ENCODE results near the gene CROCC. TPM values are rescaled to one million over a fixed set of nuclear protein-coding genes. Genes with fewer than 3 reads are reported as not detected.

Gene CROCC
- total and polyA plus RNA-seq, 9 of the 15 experiments (the other 6 are each of a cell fraction or from before 2014, with no cell fraction given) = 0.17 to 15.4 (median 7.6) TPM

DNA sequence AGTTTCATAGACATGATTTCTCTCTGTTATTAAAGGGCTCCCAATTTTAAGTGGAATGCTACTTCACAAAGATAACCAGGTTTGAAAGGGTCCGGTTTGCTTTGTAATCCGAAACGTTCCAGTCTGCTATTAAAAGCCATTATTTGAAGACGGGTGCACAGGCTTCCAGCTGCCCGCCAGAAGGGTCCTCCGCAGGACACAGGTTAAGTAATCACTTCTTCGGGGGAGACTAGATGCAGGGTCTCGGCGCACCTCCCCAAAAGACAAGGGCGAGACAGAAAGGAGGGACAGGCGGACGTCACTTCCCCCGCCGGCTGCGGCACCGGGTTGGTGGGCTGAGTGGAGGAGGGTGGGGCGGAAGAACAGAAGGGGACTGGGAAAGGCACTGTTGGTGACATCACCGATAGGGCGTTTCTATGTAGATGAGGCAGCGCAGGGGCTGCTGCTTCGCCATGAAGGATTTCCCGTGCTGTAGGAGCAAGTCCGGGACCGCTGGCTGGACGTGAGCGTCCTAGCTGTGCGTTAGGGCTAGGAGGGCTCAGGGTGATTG, 17.1 kb upstream of the CROCC start (continued):
- no peak; the same call in 1 of the 2 replicates for TF ChIP-seq MTA3 (IDR thresholded peaks at IDR 0.05; ENCODE audit: borderline replicate concordance)
- TF ChIP-seq, protein P1, sequence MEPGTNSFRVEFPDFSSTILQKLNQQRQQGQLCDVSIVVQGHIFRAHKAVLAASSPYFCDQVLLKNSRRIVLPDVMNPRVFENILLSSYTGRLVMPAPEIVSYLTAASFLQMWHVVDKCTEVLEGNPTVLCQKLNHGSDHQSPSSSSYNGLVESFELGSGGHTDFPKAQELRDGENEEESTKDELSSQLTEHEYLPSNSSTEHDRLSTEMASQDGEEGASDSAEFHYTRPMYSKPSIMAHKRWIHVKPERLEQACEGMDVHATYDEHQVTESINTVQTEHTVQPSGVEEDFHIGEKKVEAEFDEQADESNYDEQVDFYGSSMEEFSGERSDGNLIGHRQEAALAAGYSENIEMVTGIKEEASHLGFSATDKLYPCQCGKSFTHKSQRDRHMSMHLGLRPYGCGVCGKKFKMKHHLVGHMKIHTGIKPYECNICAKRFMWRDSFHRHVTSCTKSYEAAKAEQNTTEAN (CRISPR knock-in tag; IDR thresholded peaks at IDR 0.05) = no peak
- TF ChIP-seq U2AF2 (optimal IDR thresholded peaks at IDR 0.05; ENCODE audit: low read depth, low read length) = no peak
- no peak for TF ChIP-seq NBN (IDR thresholded peaks at IDR 0.05; ENCODE audit: low read depth)
- no peak for TF ChIP-seq HMGN3 (IDR thresholded peaks at IDR 0.05; ENCODE audit: borderline replicate concordance, extremely low read depth, insufficient read length, low read depth, low read length)
- no peak for TF ChIP-seq RAD21 (CRISPR knock-in tag; conservative IDR thresholded peaks at IDR 0.05 in 1 of 2, IDR thresholded peaks at IDR 0.05 in 1 of 2)
- no peak for TF ChIP-seq MCM7 (IDR thresholded peaks at IDR 0.05)
- no peak for TF ChIP-seq ZNF436 (CRISPR knock-in tag; IDR thresholded peaks at IDR 0.05)
- TF ChIP-seq EHMT2 (IDR thresholded peaks at IDR 0.05) = no peak
- TF ChIP-seq, protein P2, sequence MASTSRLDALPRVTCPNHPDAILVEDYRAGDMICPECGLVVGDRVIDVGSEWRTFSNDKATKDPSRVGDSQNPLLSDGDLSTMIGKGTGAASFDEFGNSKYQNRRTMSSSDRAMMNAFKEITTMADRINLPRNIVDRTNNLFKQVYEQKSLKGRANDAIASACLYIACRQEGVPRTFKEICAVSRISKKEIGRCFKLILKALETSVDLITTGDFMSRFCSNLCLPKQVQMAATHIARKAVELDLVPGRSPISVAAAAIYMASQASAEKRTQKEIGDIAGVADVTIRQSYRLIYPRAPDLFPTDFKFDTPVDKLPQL (IDR thresholded peaks at IDR 0.05; ENCODE audit: extremely low read depth, insufficient read length) = no peak
- TF ChIP-seq OTX1 (CRISPR knock-in tag; IDR thresholded peaks at IDR 0.05) = no peak
- TF ChIP-seq HNRNPK (IDR thresholded peaks at IDR 0.05; ENCODE audit: low read depth, low read length, poor library complexity, severe bottlenecking) = no peak
- TF ChIP-seq TRIM24 (IDR thresholded peaks at IDR 0.05) = no peak
- TF ChIP-seq KLF16 (IDR thresholded peaks at IDR 0.05) = no peak
- TF ChIP-seq RBFOX2 (IDR thresholded peaks at IDR 0.05; ENCODE audit: low read depth, low read length) = no peak
- TF ChIP-seq ZSCAN29 (IDR thresholded peaks at IDR 0.05) = no peak
- TF ChIP-seq, protein P3, sequence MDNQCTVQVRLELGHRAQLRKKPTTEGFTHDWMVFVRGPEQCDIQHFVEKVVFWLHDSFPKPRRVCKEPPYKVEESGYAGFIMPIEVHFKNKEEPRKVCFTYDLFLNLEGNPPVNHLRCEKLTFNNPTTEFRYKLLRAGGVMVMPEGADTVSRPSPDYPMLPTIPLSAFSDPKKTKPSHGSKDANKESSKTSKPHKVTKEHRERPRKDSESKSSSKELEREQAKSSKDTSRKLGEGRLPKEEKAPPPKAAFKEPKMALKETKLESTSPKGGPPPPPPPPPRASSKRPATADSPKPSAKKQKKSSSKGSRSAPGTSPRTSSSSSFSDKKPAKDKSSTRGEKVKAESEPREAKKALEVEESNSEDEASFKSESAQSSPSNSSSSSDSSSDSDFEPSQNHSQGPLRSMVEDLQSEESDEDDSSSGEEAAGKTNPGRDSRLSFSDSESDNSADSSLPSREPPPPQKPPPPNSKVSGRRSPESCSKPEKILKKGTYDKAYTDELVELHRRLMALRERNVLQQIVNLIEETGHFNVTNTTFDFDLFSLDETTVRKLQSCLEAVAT (IDR thresholded peaks at IDR 0.05) = no peak
- TF ChIP-seq XRCC3 (IDR thresholded peaks at IDR 0.05) = no peak
- TF ChIP-seq PHB2 (IDR thresholded peaks at IDR 0.05; ENCODE audit: low read depth) = no peak
- TF ChIP-seq RBM14 (IDR thresholded peaks at IDR 0.05; ENCODE audit: borderline replicate concordance, insufficient read depth, low read depth, low read length) = no peak
- peak; percentile 95 for TF ChIP-seq GABPA (tag; conservative IDR thresholded peaks at IDR 0.05; ENCODE audit: low read depth)
- TF ChIP-seq, protein P4, sequence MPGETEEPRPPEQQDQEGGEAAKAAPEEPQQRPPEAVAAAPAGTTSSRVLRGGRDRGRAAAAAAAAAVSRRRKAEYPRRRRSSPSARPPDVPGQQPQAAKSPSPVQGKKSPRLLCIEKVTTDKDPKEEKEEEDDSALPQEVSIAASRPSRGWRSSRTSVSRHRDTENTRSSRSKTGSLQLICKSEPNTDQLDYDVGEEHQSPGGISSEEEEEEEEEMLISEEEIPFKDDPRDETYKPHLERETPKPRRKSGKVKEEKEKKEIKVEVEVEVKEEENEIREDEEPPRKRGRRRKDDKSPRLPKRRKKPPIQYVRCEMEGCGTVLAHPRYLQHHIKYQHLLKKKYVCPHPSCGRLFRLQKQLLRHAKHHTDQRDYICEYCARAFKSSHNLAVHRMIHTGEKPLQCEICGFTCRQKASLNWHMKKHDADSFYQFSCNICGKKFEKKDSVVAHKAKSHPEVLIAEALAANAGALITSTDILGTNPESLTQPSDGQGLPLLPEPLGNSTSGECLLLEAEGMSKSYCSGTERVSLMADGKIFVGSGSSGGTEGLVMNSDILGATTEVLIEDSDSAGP (CRISPR knock-in tag; IDR thresholded peaks at IDR 0.05) = no peak
- TF ChIP-seq, protein P5, sequence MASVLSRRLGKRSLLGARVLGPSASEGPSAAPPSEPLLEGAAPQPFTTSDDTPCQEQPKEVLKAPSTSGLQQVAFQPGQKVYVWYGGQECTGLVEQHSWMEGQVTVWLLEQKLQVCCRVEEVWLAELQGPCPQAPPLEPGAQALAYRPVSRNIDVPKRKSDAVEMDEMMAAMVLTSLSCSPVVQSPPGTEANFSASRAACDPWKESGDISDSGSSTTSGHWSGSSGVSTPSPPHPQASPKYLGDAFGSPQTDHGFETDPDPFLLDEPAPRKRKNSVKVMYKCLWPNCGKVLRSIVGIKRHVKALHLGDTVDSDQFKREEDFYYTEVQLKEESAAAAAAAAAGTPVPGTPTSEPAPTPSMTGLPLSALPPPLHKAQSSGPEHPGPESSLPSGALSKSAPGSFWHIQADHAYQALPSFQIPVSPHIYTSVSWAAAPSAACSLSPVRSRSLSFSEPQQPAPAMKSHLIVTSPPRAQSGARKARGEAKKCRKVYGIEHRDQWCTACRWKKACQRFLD (CRISPR knock-in tag; IDR thresholded peaks at IDR 0.05) = no peak; the same call in 1 of the 2 replicates
- peak; percentile 95 for TF ChIP-seq GABPB1 (CRISPR knock-in tag; IDR thresholded peaks at IDR 0.05)
